Activated CD4-positive, alpha-beta T cell treated with anti-CD3 and anti-CD28 coated beads, Interleukin-10, Interleukin-2, amounts not matched to agents 100 ng/mL and 50 ng/mL, durations not matched to agents 16 hours and 8 hours (primary cell): ENCODE measurements around the gene TMEM74B.

Source experiments
- DNase-seq: peaks from one replicate; pipeline ENCODE4 v3.0.0-alpha.2; 2020

Gene TMEM74B

GRCh38 chr20:1134355-1134754 lies 50.4 kb downstream of the TMEM74B start:
- no peak for DNase-seq

- no peak for DNase-seq
Measured at GRCh38 chr20:1131354-1131753, 53.4 kb downstream of the TMEM74B start.

GRCh38 chr20:1130847-1131246 lies 53.9 kb downstream of the TMEM74B start:
- no peak for DNase-seq
